C4-2B (cell line): ENCODE data around the gene C2CD5.

Experiments
- ZFX ChIP-seq: fragments of 450-650 bp; IDR thresholded peaks from 2 replicates; pipeline ENCODE4 v1.6.1; 2017
- TF ChIP-seq, protein P1 (sequence below): fragments of 450-650 bp; conservative IDR thresholded peaks from 2 replicates; pipeline ENCODE4 v1.5.1; 2017; ENCODE audit warnings: mild to moderate bottlenecking

GRCh38 chr12:22474970-22475720 lies 69.2 kb downstream of the C2CD5 start:
- TF ChIP-seq, protein P1, sequence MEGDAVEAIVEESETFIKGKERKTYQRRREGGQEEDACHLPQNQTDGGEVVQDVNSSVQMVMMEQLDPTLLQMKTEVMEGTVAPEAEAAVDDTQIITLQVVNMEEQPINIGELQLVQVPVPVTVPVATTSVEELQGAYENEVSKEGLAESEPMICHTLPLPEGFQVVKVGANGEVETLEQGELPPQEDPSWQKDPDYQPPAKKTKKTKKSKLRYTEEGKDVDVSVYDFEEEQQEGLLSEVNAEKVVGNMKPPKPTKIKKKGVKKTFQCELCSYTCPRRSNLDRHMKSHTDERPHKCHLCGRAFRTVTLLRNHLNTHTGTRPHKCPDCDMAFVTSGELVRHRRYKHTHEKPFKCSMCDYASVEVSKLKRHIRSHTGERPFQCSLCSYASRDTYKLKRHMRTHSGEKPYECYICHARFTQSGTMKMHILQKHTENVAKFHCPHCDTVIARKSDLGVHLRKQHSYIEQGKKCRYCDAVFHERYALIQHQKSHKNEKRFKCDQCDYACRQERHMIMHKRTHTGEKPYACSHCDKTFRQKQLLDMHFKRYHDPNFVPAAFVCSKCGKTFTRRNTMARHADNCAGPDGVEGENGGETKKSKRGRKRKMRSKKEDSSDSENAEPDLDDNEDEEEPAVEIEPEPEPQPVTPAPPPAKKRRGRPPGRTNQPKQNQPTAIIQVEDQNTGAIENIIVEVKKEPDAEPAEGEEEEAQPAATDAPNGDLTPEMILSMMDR: peak; percentile 28
- no peak for TF ChIP-seq ZFX
